Activated CD8-positive, alpha-beta memory T cell treated with anti-CD3 and anti-CD28 coated beads for 48 hours (primary cell): ENCODE data around the gene CPVL.

Experiments
- DNase-seq, 3 experiments: peaks; one replicate each; pipeline ENCODE4 v3.0.0-alpha.2; 2020; ENCODE audit warnings: low read depth in 2 of 3, low spot score in 2 of 3

CPVL gene

DNA sequence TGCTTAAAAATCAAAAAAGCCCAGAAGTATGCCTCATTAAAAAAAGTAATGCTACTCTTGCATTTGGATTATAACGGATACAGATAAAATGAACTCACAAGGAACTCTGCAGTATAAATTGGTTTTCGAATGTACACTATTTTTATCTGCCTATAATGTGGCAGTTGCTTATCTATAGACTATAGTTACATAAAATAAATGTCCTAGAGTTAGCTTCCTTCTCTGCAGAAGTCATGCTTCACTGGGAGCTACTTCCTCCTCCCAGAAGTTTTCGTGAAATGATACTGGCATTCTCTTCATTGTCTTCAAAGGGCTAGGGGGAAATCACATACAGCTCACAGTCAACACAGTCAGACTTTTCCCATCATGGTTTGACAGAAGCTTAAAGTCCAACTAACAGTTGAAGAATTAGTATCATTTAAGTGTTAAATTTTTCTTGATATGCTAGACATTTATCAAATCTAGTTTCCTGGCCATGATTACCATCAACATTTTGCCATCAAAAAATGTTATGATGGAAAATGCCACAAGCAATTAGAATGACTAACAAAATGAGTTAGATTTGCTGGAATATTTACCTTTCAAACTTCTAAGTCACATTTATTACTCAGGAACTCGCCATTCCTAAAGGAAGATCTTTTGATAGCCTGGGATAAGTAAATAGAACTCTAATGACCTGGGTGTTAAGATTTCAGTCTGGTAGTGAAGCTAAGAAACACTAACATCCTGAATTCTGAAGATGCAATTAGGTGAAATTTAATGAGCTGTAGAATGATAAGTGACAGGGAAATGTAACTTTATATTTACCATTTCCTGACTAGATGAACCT lies 100.9 kb downstream of the CPVL start:
- no peak for DNase-seq

DNA sequence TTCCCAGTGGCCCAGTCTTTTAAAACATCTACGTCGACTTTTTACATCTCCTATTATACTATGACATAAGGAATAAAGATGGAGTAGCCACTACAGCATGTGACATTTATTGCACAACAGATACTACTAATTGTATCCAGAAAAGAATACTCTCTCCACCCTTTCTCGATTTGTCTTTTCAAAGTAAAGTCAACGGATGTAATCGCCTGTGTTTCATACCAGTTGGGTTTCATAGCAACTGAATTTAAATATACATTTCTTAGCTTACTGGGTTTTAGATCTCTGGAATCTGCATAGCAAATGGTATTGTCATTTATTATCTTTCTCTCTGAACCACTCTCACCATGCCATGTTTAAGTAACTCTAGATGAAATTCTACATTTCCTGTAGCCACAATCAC lies 101.8 kb downstream of the CPVL start:
- DNase-seq, result no peak

- DNase-seq, result no peak
Measured at GRCh38 chr7:29043576-29043975, 102.8 kb downstream of the CPVL start.

DNA sequence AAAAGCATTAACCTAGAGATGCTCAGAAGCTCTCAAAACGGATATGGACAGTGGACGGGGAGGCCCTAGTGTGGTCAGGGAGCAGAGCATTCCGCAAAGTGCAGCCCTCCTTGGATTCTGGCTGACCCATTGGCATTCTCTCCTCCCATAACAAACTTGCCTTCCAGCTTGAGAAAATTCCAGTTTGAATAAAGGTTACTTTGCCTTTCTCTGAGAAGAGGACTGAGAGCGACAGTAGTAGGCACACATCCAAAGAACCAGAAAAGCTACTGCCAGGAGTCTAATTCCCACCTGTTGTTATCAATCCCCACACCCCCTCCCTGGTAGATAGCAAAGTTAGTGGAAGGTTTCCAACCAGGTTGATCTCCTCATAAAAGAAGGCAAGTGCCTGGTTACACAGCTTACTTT lies 103.5 kb downstream of the CPVL start:
- DNase-seq, result no peak

GRCh38 chr7:29041991-29042390 lies 104.3 kb downstream of the CPVL start:
- no peak for DNase-seq

DNA sequence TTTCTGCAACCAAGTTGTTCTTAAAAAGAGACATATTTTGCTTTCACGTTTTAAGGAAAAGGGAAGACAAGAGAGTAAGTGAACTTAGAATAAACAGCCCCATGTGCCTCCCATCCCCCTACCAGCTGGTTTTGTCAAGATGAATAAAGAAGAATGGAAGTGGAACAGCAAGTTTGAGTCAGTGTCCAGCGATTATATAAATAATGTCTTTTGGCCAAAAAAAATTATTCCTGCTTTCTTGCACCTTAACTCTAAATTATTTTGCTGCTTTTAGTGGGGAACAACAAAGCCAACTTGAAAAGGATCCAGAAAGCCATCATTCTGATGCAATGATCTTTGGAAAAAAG lies 105.8 kb downstream of the CPVL start:
- DNase-seq, result no peak

DNA sequence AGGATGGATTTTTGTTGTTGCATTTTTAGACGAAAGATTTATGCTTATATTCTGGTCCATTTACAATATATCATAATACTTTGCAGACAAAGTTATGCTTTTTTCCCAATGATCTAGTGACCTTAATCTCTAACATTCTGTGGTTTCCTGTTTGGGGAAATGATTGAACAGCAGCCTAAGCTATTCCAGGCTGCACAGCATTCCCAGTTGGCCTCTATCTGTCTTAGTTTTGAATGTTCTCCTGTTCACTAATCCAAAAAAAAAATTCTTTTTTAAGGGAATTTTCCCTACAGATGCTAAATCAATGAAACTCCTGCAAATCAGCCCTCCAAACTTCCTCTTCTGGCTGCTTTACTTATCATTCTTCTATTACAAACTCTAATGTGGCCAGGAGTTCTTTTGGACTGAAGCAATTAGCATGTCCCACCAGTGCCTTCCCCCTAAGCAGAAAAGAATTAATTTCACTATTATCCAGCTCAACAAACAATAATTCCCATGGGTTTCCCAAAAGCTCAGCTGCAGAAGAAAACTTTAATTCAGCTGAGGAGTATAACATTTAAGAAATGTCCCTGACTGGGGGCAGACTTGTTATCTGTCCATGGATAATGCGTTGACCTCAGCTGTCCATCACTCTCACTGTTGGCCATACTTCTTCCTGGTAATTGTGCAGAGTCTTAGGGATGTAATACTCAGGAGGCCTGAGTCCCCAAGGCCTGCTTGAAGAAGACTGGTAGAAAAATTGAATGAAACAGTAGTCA lies 106.3 kb downstream of the CPVL start:
- no peak for DNase-seq

GRCh38 chr7:29038463-29038862 lies 107.9 kb downstream of the CPVL start:
- no peak for DNase-seq

GRCh38 chr7:29035044-29035740 lies 111.1 kb downstream of the CPVL start:
- DNase-seq, result peak in 1 of 3 experiments; percentile 7

DNA sequence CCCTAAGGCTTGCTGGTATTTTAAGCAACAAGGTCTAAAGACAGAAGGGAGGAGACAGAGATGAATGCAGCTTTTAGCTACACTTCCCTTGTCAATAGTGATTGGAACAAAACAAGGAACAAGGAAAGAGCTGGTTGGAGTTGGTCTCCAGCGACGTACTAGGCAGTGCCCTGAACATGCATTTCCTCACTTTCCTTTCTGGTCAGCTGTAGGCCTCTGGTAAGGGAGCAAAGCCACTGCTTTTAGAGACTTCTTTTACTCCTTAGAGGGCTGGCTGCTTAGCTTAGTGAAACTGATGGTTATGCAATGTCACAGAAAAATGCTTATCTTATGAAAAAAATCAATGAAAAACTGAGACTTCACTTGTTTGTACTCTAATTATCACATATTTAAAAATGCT lies 112.8 kb downstream of the CPVL start:
- DNase-seq, result no peak

DNA sequence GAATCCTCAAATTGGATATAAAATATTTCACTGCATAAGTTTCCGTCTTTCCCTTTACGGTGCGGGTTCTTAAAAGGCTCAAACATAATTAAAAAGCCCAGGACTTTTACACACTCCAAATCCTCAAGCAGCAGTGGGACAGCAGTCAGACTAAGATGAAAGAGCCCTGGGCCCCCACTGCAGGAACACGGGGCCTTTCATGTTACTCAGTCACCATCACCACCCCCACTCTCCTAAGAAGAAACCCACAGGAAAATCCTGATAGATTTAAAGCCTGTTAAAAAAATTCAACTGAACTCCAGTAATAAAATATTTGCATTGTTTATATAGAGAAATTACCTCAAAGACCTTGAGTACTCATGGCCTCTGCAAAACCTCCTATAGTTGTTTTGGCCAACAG lies 114.2 kb downstream of the CPVL start:
- DNase-seq, result no peak

GRCh38 chr7:29030781-29031275 lies 115.5 kb downstream of the CPVL start:
- DNase-seq, result no peak

- DNase-seq, result no peak
Measured at GRCh38 chr7:29022291-29022988, 123.9 kb downstream of the CPVL start.

GRCh38 chr7:29019896-29020295 lies 126.4 kb downstream of the CPVL start:
- DNase-seq, result no peak

DNA sequence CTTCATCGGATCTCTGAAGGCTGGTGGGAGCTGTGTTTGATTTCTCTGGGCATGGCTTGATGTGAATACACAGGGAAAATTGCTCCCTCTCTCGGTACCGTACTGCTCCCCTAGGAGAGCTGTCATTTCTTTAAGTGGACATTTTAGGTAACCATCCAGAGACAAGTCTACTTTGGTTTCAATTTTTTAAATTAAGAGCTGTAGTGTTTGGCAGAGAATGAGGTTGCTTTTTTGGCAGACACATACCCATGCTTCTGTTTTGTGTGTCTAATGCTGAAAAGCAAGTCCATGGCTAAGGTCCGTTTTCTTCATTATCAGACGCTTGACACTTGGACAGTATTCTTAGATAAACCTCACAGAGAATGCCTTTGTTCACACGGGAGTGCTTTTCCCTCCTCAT lies 127.0 kb downstream of the CPVL start:
- DNase-seq, result no peak

DNA sequence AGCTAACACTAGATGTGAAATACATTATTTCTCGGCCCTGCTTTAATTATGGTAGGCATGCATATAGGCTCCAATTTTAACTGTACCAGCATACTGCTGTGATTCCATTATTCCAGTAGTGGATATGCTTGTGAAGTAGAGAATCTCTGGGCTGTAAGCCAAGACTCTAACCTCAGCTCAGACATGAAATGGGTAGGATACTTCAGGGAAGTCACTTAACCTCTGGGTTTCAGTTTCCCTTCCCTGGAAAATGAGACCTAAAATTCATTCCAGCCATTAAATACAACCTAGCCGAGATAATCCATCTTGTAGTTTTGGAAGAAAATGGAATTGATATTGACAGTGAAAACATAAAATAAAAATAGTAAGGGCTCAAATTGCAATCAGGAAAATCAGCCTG lies 128.6 kb downstream of the CPVL start:
- no peak for DNase-seq

GRCh38 chr7:29014725-29015124 lies 131.6 kb downstream of the CPVL start:
- DNase-seq, result no peak

DNA sequence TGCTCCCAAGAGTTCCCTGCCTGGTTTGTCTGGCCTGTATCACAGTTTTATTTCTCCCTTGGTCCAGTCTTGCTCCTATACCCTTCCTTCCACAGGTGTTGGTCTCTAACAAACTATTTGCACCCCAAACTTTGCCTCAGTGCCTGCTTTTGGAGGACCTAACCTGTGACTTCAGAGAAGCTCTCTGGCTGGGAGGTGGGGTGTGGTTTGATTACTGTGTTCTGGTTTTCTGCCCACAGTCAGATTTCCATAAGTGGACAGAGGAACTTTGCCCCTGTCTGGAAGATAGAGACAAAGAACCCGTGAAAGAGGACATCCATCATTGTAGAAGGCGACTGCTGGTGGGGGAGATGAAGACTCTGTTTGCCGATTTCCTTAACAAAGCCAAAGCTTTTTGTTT lies 132.4 kb downstream of the CPVL start:
- DNase-seq, result no peak

- DNase-seq, result no peak
Measured at GRCh38 chr7:29013082-29013695, 133.1 kb downstream of the CPVL start.

GRCh38 chr7:29009947-29010346 lies 136.4 kb downstream of the CPVL start:
- no peak for DNase-seq

DNA sequence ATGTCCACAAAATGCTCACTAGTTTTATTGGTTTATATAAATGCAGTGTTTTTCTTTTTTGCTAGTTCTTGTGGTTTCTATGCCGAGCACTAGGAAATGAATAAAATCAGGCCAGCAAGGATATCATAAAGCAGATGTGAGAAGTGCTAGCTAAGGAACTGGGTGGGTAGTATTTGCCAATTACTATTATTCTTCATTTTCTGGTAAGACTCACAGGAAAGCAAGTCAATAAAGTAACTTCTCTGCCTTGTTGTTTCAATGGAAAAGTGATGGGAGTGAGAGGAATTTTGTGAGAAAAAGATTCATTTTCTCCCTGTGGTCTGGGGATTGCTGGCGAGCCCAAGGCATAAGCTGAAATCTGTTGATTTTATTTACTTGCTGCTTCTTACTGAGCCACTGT lies 137.7 kb downstream of the CPVL start:
- no peak for DNase-seq
